HG03103 (cell line): Measurements from ENCODE around the gene KRTAP5-5.
"Not testable (repeated sequence)": the region's sequence is repeated elsewhere in the genome, so short reads cannot be mapped to it uniquely, and the experiment has no call there.

Experiments used
- ATAC-seq: cut with Tn5 transposase; IDR thresholded peaks from one replicate; pipeline ENCODE4 v1.9.1; 2021; ENCODE audit warnings: low read depth; ENCODE audit not compliant: unreplicated experiment

KRTAP5-5 gene

GRCh38 chr11:1654388-1655167 lies 25.0 kb downstream of the KRTAP5-5 start:
- no peak for ATAC-seq

GRCh38 chr11:1655168-1656060 lies 25.8 kb downstream of the KRTAP5-5 start:
- no peak for ATAC-seq

DNA sequence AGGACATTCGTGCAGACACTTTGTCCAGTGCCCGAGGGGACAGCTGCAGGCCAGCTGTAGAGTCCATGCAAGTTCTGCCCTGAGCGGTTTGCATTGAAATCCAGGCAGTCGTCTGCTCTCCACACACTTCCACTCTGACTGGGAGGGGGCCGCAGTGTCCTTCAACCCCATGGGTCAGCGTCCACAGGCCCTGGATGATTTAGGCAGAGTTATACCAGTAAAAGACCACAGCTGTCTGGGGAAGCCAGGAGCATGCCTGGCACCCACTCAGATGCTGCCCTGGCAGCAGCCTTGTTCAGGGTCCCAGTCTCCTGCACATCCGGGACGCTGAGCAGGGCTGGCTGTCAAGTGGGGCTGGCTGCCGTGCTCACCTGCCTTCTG lies 26.5 kb downstream of the KRTAP5-5 start:
- ATAC-seq = no peak

DNA sequence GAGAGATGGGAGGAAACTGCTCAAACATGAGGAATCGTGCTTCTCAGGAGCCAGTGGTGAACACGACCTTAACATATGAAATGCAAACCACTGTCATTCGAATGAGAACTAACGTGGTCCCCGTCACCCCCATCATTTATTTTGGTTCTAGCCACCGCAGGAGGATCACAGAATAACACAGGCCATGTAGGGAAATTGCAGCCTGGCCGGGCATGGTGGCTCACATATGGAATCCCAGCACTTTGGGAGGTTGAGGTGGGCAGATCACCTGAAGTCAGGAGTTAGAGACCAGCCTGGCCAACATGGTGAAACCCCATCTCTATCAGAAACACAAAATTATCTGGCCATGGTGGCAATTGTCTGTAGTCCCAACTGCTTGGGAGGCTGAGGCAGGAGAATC lies 27.1 kb downstream of the KRTAP5-5 start:
- ATAC-seq = no peak

DNA sequence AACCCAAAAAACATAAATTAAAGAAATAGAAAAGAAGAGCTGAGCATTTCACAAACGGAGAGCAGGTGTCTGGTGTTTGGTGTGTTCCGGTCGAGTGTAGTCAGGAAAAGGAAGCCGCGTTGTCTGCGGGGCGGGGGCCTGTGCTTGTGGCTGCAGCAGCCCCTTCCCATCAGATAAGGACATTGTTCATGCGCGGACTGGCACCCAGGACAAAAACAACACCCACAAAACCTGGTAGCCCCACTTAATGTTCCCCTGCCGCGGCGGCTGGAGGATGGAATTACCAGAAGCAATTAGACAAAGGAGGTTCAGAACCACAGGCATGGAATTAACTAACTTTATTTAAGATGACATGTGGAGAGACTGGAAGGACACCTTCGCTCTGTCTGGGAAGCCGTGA lies 29.9 kb downstream of the KRTAP5-5 start:
- no peak for ATAC-seq

DNA sequence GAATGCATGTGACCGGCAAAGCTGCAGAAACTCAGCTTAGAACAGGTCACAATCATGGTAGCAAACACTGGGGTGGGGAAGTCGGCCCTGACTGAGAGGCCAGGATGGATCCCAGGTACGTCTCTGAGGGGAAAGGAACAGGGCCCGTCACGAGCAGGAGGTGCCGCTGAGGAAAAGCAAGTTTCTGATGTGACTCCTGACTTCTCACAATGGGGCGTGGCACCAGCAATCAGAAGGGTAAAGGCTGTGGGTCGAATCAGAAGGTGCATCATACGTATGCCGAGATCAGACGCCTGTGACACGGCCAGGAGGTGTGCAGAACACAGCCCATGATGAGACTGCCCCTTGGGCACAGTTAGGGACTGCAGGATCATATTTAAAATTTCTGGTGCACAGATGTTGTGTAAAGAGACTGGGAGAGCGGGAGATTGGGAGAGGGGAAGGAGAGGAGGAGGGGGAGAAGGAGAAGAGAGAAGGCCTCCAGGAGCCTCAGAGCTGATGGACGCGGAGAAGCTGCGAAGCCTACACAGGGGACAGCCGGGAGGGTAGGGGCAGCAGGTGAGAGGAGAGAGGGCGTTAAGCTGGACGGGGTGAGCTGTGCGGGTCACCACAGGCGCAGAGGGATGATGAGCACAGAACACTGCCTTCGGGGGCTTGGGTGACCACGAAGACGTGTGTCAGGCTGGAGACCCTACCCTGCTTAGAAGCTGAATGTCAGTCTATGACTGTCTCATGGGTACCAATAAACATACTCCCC lies 30.7 kb downstream of the KRTAP5-5 start:
- ATAC-seq = no peak

DNA sequence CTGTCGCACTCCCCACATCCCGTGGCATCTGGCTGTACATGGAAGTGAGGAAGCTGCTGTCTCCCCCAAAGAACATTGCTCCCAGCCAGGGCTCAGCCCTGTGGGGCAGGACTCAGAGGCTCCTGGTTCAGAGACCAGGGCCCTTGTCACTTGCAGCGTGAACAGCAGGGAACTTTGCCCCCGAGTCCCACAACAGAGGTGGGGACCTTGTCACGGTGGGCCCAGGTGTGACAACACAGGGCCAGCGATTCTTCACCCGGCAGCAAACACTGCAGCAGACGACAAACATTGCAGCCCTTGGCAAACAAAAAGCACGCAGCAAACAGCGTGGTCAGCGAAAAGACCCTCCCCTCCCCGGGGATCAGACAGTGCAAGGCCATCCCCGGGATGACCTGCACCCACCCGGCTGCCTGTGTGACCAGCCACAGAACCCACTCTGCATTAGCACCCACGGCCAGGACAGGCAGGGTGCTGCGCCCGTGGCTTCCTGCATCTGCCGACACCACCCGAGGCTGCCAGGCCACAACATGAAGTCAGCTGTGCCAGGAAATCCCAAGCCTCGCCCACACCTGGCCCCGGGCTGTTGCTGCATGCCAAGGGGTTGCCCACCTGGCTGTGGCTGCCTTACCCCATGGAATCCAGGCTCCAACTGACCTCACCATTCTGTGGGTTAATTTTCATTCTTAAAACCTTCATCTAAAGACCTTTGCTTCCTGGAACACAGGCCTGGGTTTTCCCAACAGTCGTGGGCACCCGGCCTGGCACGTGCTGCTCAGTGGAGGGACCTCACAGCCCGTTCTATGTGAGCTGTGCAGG lies 32.1 kb downstream of the KRTAP5-5 start:
- not testable (repeated sequence) for ATAC-seq

GRCh38 chr11:1662699-1663283 lies 33.2 kb downstream of the KRTAP5-5 start:
- ATAC-seq = not testable (repeated sequence)

GRCh38 chr11:1665313-1665712 lies 35.7 kb downstream of the KRTAP5-5 start:
- ATAC-seq = no peak

- no peak for ATAC-seq
Observed at GRCh38 chr11:1667121-1667850, 37.7 kb downstream of the KRTAP5-5 start.

GRCh38 chr11:1667906-1668305 lies 38.3 kb downstream of the KRTAP5-5 start:
- ATAC-seq = no peak

- ATAC-seq = no peak
Observed at GRCh38 chr11:1668911-1669473, 39.4 kb downstream of the KRTAP5-5 start.

- no peak for ATAC-seq
Observed at GRCh38 chr11:1669546-1670218, 40.1 kb downstream of the KRTAP5-5 start.

GRCh38 chr11:1670457-1670856 lies 40.9 kb downstream of the KRTAP5-5 start:
- not testable (repeated sequence) for ATAC-seq

- ATAC-seq = no peak
Observed at GRCh38 chr11:1670905-1671371, 41.4 kb downstream of the KRTAP5-5 start.

GRCh38 chr11:1671658-1672057 lies 42.1 kb downstream of the KRTAP5-5 start:
- ATAC-seq = no peak

- no peak for ATAC-seq
Observed at GRCh38 chr11:1672613-1673350, 43.2 kb downstream of the KRTAP5-5 start.
